Stimulated activated CD4-positive, alpha-beta T cell treated with anti-CD3 and anti-CD28 coated beads, Interleukin-12 subunit alpha, Interleukin-12 subunit beta, amount 100 ng/mL, for 4 hours (primary cell): ENCODE data around the gene ACADVL.
A peak's percentile ranks its signal among the peaks of the same experiment; 100 is the strongest.
"Not testable (repeated sequence)": the region's sequence is repeated elsewhere in the genome, so short reads cannot be mapped to it uniquely, and the experiment has no call there.

ENCODE experiments used
- DNase-seq: peaks from one replicate; pipeline ENCODE4 v3.0.0-alpha.2; 2020

ACADVL gene

GRCh38 chr17:7235693-7236665, 16.2 kb downstream of the ACADVL start:
- DNase-seq, result no peak

- no peak for DNase-seq
These were observed 17.1 kb downstream of the ACADVL start for GRCh38 chr17:7236808-7237207.

GRCh38 chr17:7237266-7237760, 17.6 kb downstream of the ACADVL start:
- DNase-seq, result no peak

- peak; percentile 91 for DNase-seq
These were observed 18.2 kb downstream of the ACADVL start for GRCh38 chr17:7237761-7238419.

- peak; percentile 41 for DNase-seq
These were observed 18.8 kb downstream of the ACADVL start for GRCh38 chr17:7238420-7239090.

GRCh38 chr17:7239091-7240027, 19.6 kb downstream of the ACADVL start, which contains the start of gene PHF23:
Gene PHF23 (minus strand): TSS chr17:7239457. CDS start chr17:7239279, 178 bp downstream.
- DNase-seq, result peak; percentile 97

GRCh38 chr17:7240375-7240774, 20.6 kb downstream of the ACADVL start:
- no peak for DNase-seq

- DNase-seq, result no peak
These were observed 21.5 kb downstream of the ACADVL start for GRCh38 chr17:7241090-7241733.

GRCh38 chr17:7241783-7242716, 22.3 kb downstream of the ACADVL start, which contains the start of gene GABARAP:
Gene GABARAP (minus strand): TSS chr17:7242449. CDS start chr17:7242330, 119 bp downstream.
- peak; percentile 92 for DNase-seq

GRCh38 chr17:7242717-7243452, 23.1 kb downstream of the ACADVL start:
- peak; percentile 89 for DNase-seq

- no peak for DNase-seq
These were observed 23.7 kb downstream of the ACADVL start for GRCh38 chr17:7243453-7243729.

GRCh38 chr17:7243838-7244237, 24.1 kb downstream of the ACADVL start:
- DNase-seq, result not testable (repeated sequence)

- no peak for DNase-seq
These were observed 27.0 kb downstream of the ACADVL start for GRCh38 chr17:7246779-7247178.

- DNase-seq, result no peak
These were observed 29.1 kb downstream of the ACADVL start for GRCh38 chr17:7248796-7249195.

- DNase-seq, result no peak
These were observed 29.5 kb downstream of the ACADVL start for GRCh38 chr17:7249214-7249613.

- DNase-seq, result no peak
These were observed 30.1 kb downstream of the ACADVL start for GRCh38 chr17:7249830-7250229.

GRCh38 chr17:7250695-7251627, 31.2 kb downstream of the ACADVL start:
- no peak for DNase-seq

GRCh38 chr17:7251661-7252175, 32.0 kb downstream of the ACADVL start, which contains the start of gene CTDNEP1:
Gene CTDNEP1 (minus strand): TSS chr17:7251734. CDS start chr17:7251296, 438 bp downstream.
- DNase-seq, result peak; percentile 99
